ENCODE data around the gene MEP1A. TPM values are rescaled to one million over a fixed set of nuclear protein-coding genes. Genes with fewer than 3 reads are reported as not detected.
"Not testable (repeated sequence)": the region's sequence is repeated elsewhere in the genome, so short reads cannot be mapped to it uniquely, and the experiment has no call there.

The MEP1A gene
- polyA plus RNA-seq, 2 of the 4 experiments (the other 2 are of a cell fraction), result not detected

DNA sequence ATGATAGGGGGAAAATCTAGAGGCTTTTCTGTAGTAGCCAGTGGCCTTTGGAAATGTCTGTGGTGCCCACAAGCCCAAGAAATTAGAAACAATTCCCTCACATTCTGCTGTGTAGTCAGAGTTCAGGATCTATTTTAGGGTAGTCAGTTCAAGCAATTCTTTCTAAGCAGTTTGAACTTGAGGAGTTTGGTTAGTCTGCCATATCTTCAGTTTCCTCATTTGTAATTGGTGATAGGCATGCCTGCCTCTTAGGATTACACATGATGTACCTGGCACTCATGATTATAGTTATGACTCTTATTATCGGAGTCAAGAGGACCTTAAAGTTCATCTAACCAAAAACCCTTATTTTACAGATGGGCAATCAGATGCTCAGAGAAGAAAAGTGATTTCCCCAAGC lies 21.2 kb upstream of the MEP1A start:
- Histone ChIP-seq H3K4me3 (no peak overlapping the region), H3K27ac (no peak overlapping the region), H3K4me2 (no peak overlapping the region), H3K4me1 (no peaks in the 10 kb centered on the region), H3K9me3 (no peaks in the 10 kb centered on the region)
- DNase-seq (ENCODE audit: low read depth in 1 of 2, low spot score in 1 of 2) (no peak), FAIRE-seq (no peak), ATAC-seq (no peak)
- no peak for TF ChIP-seq ZNF302 (CRISPR knock-in tag; IDR thresholded peaks at IDR 0.05)
- TF ChIP-seq, protein P1, sequence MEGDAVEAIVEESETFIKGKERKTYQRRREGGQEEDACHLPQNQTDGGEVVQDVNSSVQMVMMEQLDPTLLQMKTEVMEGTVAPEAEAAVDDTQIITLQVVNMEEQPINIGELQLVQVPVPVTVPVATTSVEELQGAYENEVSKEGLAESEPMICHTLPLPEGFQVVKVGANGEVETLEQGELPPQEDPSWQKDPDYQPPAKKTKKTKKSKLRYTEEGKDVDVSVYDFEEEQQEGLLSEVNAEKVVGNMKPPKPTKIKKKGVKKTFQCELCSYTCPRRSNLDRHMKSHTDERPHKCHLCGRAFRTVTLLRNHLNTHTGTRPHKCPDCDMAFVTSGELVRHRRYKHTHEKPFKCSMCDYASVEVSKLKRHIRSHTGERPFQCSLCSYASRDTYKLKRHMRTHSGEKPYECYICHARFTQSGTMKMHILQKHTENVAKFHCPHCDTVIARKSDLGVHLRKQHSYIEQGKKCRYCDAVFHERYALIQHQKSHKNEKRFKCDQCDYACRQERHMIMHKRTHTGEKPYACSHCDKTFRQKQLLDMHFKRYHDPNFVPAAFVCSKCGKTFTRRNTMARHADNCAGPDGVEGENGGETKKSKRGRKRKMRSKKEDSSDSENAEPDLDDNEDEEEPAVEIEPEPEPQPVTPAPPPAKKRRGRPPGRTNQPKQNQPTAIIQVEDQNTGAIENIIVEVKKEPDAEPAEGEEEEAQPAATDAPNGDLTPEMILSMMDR (IDR thresholded peaks at IDR 0.05), result no peak
- ChIA-PET CTCF (no interaction called here), POLR2A (no interaction called here)
- WGBS (ENCODE audit: missing lambda C conversion rate), result 55% methylated on average over 1 of the region's 1 CpG

DNA sequence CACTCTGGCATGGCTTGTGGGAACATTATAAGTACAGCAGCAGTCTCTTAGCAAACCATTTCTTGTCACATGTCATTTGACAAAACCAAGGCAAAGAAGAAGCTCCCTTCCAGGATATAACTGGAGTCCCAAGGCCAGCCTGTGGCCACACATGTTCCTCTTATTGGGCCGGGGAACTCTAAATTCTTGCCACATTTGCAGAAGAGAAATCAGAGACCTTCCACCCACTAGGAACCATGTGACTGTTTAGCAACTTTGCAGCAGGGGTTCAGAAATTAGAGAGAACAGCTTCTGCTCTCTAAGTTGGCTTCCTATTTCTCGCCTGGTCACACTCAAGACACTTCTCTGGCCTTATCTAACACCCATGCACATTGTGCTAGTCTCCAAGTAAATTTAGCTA lies 20.4 kb upstream of the MEP1A start:
- CTCF ChIA-PET, result no interaction called here
- no peak for ATAC-seq
- H3K27ac ChIP-seq, result no peak overlapping the region
- TF ChIP-seq KDM1A (IDR thresholded peaks at IDR 0.05; ENCODE audit: low read depth) (no peak), CBX2 (IDR thresholded peaks at IDR 0.05; ENCODE audit: borderline replicate concordance, low read depth) (no peak), ESRRA (IDR thresholded peaks at IDR 0.05; ENCODE audit: borderline replicate concordance, low read length) (no peak), ZSCAN20 (CRISPR knock-in tag; IDR thresholded peaks at IDR 0.05) (no peak), NR3C1 (IDR thresholded peaks at IDR 0.05) (no peak), RNF2 (IDR thresholded peaks at IDR 0.05; ENCODE audit: borderline replicate concordance, low read depth) (no peak), MYC (IDR thresholded peaks at IDR 0.05; ENCODE audit: borderline replicate concordance, low read length) (no peak), FOXS1 (CRISPR knock-in tag; IDR thresholded peaks at IDR 0.05) (no peak), ZNF302 (CRISPR knock-in tag; IDR thresholded peaks at IDR 0.05) (no peak), CBX8 (IDR thresholded peaks at IDR 0.05) (no peak), EP300 (IDR thresholded peaks at IDR 0.05) (no peak), CHD4 (IDR thresholded peaks at IDR 0.05; ENCODE audit: borderline replicate concordance) (no peak), FOSL2 (IDR thresholded peaks at IDR 0.05) (no peak), FOSL2 (CRISPR knock-in tag; IDR thresholded peaks at IDR 0.05) (no peak)
- TF ChIP-seq, protein P2, sequence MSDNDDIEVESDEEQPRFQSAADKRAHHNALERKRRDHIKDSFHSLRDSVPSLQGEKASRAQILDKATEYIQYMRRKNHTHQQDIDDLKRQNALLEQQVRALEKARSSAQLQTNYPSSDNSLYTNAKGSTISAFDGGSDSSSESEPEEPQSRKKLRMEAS (IDR thresholded peaks at IDR 0.05), result no peak
- TF ChIP-seq, protein P3, sequence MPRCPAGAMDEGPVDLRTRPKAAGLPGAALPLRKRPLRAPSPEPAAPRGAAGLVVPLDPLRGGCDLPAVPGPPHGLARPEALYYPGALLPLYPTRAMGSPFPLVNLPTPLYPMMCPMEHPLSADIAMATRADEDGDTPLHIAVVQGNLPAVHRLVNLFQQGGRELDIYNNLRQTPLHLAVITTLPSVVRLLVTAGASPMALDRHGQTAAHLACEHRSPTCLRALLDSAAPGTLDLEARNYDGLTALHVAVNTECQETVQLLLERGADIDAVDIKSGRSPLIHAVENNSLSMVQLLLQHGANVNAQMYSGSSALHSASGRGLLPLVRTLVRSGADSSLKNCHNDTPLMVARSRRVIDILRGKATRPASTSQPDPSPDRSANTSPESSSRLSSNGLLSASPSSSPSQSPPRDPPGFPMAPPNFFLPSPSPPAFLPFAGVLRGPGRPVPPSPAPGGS (IDR thresholded peaks at IDR 0.05), result no peak
- TF ChIP-seq, protein P4, sequence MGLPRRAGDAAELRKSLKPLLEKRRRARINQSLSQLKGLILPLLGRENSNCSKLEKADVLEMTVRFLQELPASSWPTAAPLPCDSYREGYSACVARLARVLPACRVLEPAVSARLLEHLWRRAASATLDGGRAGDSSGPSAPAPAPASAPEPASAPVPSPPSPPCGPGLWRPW (IDR thresholded peaks at IDR 0.05), result no peak
- no peak for DNase-seq (ENCODE audit: low read depth in 1 of 2, low spot score in 1 of 2)
- no peak overlapping the region for H3K4me3 ChIP-seq
- H3K4me1 ChIP-seq, result no peaks in the 10 kb centered on the region
- POLR2A ChIA-PET, result no interaction called here
- H3K4me2 ChIP-seq, result no peak overlapping the region
- no peak for FAIRE-seq
- H3K9me3 ChIP-seq, result no peaks in the 10 kb centered on the region
- 39% methylated on average over 2 of the region's 2 CpGs for WGBS (ENCODE audit: missing lambda C conversion rate)

DNA sequence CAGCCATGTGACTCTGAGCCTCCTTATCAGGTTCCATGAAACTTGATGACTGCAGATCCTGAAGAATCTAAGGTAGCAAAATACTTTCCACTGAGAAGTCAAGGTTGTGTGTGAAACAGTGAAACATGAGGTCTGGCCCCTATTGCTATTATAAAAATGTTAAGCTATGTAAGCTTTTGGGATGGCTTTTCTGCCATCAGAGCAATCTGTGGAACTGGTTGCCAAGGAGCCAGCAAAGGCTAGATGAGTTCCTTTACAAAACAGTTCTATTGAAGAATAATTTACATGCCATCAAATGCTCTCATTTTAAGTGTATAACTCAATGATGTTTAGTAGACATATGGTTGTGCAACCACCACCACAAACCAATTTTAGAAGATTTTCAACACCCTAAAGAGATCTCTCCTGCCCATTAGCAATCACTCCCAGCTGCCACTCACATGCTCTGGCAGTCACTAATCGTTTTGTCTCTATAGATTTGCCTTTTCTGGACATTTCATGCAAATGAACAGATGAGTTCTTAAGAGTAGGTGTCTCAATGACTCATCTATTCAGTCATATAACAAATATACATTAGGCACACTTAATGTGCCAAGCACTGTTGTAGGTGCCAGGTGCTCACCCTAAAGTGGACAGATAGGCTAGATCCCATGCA lies 19.9 kb upstream of the MEP1A start:
- H3K4me1 ChIP-seq, result no peaks in the 10 kb centered on the region
- 0% methylated on average over 1 of the region's 1 CpG for WGBS (ENCODE audit: missing lambda C conversion rate)
- POLR2A ChIA-PET, result no interaction called here
- DNase-seq (ENCODE audit: low read depth in 1 of 2, low spot score in 1 of 2) (no peak), FAIRE-seq (no peak), ATAC-seq (no peak)
- H3K27ac ChIP-seq, result no peak overlapping the region
- no peak for TF ChIP-seq CEBPB (IDR thresholded peaks at IDR 0.05)
- no peak overlapping the region for H3K4me2 ChIP-seq
- no peaks in the 10 kb centered on the region for H3K9me3 ChIP-seq
- no peak overlapping the region for H3K4me3 ChIP-seq
- CTCF ChIA-PET, result no interaction called here

DNA sequence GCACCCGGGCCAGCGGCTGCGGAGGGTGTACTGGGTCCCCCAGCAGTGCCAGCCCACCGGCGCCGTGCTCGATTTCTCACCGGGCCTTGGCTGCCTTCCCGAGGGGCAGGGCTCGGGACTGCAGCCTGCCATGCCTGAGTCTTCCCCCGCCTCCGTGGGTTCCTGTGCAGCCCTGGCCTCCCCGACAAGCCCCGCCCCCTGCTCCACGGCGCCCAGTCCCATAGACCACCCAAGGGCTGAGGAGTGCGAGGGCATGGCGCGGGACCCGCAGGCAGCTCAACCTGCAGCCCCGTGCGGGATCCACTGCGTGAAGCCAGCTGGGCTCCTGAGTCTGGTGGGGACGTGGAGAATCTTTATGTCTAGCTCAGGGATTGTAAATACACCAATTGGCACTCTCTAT lies 18.5 kb upstream of the MEP1A start:
- FAIRE-seq; CTCF ChIA-PET; DNase-seq (ENCODE audit: low read depth in 1 of 2, low spot score in 1 of 2); H3K9me3 ChIP-seq; H3K4me2 ChIP-seq; POLR2A ChIA-PET; H3K4me3 ChIP-seq; H3K27ac ChIP-seq; ATAC-seq; H3K4me1 ChIP-seq: not testable (repeated sequence)
- no CpG with 5 or more reads among the region's 24 CpGs for WGBS (ENCODE audit: missing lambda C conversion rate)

All from A549 (cell line).